Trophoblast cell (in vitro differentiated cells and primary cell): ENCODE data around the gene FRMD5.
A peak's percentile ranks its signal among the peaks of the same experiment; 100 is the strongest.

Experiments used
- DNase-seq, 2 donors: peaks; one replicate each; pipeline ENCODE4 v3.0.0-alpha.2; 2016
- H2AFZ ChIP-seq: 2 replicates; pipeline ENCODE4 v1.6.1; 2013; ENCODE audit warnings: low read length, moderate library complexity, mild to moderate bottlenecking; ENCODE audit not compliant: insufficient read depth, poor library complexity
- H2AK5ac ChIP-seq: 2 replicates; pipeline ENCODE4 v1.6.1; 2013; ENCODE audit warnings: mild to moderate bottlenecking, low read length
- H2BK120ac ChIP-seq: 2 replicates; pipeline ENCODE4 v1.6.1; 2013; ENCODE audit warnings: low read length, mild to moderate bottlenecking, moderate library complexity; ENCODE audit not compliant: insufficient read depth, poor library complexity
- H2BK12ac ChIP-seq: 2 replicates; pipeline ENCODE4 v1.6.1; 2013; ENCODE audit warnings: mild to moderate bottlenecking, low read length, moderate library complexity
- H2BK5ac ChIP-seq: 2 replicates; pipeline ENCODE4 v1.6.1; 2013; ENCODE audit warnings: low read length, low read depth, moderate library complexity, mild to moderate bottlenecking; ENCODE audit not compliant: poor library complexity
- H3K14ac ChIP-seq: 2 replicates; pipeline ENCODE4 v1.6.1; 2013; ENCODE audit warnings: mild to moderate bottlenecking, low read length
- H3K18ac ChIP-seq: 2 replicates; pipeline ENCODE4 v1.6.1; 2013; ENCODE audit warnings: mild to moderate bottlenecking, low read length
- H3K23ac ChIP-seq: 2 replicates; pipeline ENCODE4 v1.6.1; 2013; ENCODE audit warnings: low read length
- H3K27ac ChIP-seq: 2 replicates; pipeline ENCODE4 v1.5.1; 2013; ENCODE audit warnings: low read depth, mild to moderate bottlenecking, inconsistent platforms, low read length, moderate library complexity
- H3K27me3 ChIP-seq: 2 replicates; pipeline ENCODE4 v1.6.1; 2013; ENCODE audit warnings: inconsistent platforms, mild to moderate bottlenecking, low read length, moderate library complexity; ENCODE audit not compliant: insufficient read depth
- H3K36me3 ChIP-seq, 2 experiments: 1 replicate in 1 of 2; 2 replicates in 1 of 2; pipeline ENCODE4 v1.6.1; 2013; ENCODE audit warnings: low read length in 2 of 2, mild to moderate bottlenecking in 2 of 2, moderate library complexity in 1 of 2; ENCODE audit not compliant: insufficient read depth in 2 of 2, control insufficient read depth in 1 of 2
- H3K4ac ChIP-seq: 2 replicates; pipeline ENCODE4 v1.6.1; 2013; ENCODE audit warnings: low read depth, mild to moderate bottlenecking, low read length, moderate library complexity
- H3K4me1 ChIP-seq, 2 experiments: 1 replicate in 1 of 2; 2 replicates in 1 of 2; pipeline ENCODE4 v1.6.1; 2013; ENCODE audit warnings: low read length in 2 of 2, mild to moderate bottlenecking in 2 of 2, moderate library complexity in 1 of 2; ENCODE audit not compliant: insufficient read depth in 2 of 2, control insufficient read depth in 1 of 2
- H3K4me2 ChIP-seq: 2 replicates; pipeline ENCODE4 v1.6.1; 2013; ENCODE audit warnings: inconsistent platforms, mild to moderate bottlenecking, low read length, moderate library complexity
- H3K4me3 ChIP-seq: 2 replicates; pipeline ENCODE4 v1.5.1; 2013; ENCODE audit warnings: mild to moderate bottlenecking, low read depth, low read length, inconsistent platforms
- H3K79me1 ChIP-seq: one replicate; pipeline ENCODE4 v1.6.1; 2013; ENCODE audit warnings: low read length
- H3K79me2 ChIP-seq: 2 replicates; pipeline ENCODE4 v1.6.1; 2013; ENCODE audit warnings: low read length, mild to moderate bottlenecking; ENCODE audit not compliant: control insufficient read depth, insufficient read depth, poor library complexity
- H3K9ac ChIP-seq: 2 replicates; pipeline ENCODE4 v1.6.1; 2013; ENCODE audit warnings: mild to moderate bottlenecking, low read length
- H3K9me3 ChIP-seq: 2 replicates; pipeline ENCODE4 v1.6.1; 2013; ENCODE audit warnings: low read depth, mild to moderate bottlenecking, control low read depth, inconsistent platforms, low read length; ENCODE audit not compliant: insufficient read depth
- H4K12ac ChIP-seq: 2 replicates; pipeline ENCODE4 v1.6.1; 2013; ENCODE audit warnings: low read depth, mild to moderate bottlenecking, low read length, moderate library complexity
- H4K8ac ChIP-seq: 2 replicates; pipeline ENCODE4 v1.6.1; 2013; ENCODE audit warnings: low read depth, mild to moderate bottlenecking, low read length, moderate library complexity
- H4K91ac ChIP-seq: one replicate; pipeline ENCODE4 v1.6.1; 2013; ENCODE audit warnings: low read depth, mild to moderate bottlenecking, low read length, moderate library complexity
- WGBS: extraction: QIAGEN DNeasy Blood & Tissue Kit; methylation state at CpG from one replicate; pipeline ENCODE4 v1.1.7; 2013; ENCODE audit warnings: missing lambda C conversion rate; ENCODE audit not compliant: insufficient read length, insufficient coverage; ENCODE audit errors: extremely low coverage; 5-methylcytosine and 5-hydroxymethylcytosine counted together

The FRMD5 gene

GRCh38 chr15:43886558-43886957 lies 308.5 kb downstream of the FRMD5 start:
- H3K9ac ChIP-seq: no peak overlapping the region
- no peak overlapping the region for H4K91ac ChIP-seq
- no peak overlapping the region for H2BK5ac ChIP-seq
- no peak overlapping the region for H3K23ac ChIP-seq
- H3K14ac ChIP-seq: no peak overlapping the region
- H3K4me1 ChIP-seq: no peaks in the 10 kb centered on the region
- H2BK12ac ChIP-seq: no peak overlapping the region
- no peaks in the 10 kb centered on the region for H3K9me3 ChIP-seq
- no peak overlapping the region for H2AK5ac ChIP-seq
- H3K27me3 ChIP-seq: no peaks in the 10 kb centered on the region
- no peak overlapping the region for H2BK120ac ChIP-seq
- no peak overlapping the region for H3K4ac ChIP-seq
- no peak for DNase-seq
- H4K12ac ChIP-seq: no peak overlapping the region
- H4K8ac ChIP-seq: no peak overlapping the region
- WGBS: no CpG with 5 or more reads among the region's 4 CpGs
- H3K27ac ChIP-seq: no peak overlapping the region
- no peaks in the 10 kb centered on the region for H3K36me3 ChIP-seq
- no peaks in the 10 kb centered on the region for H3K79me1 ChIP-seq
- no peak overlapping the region for H3K4me3 ChIP-seq
- no peaks in the 10 kb centered on the region for H3K79me2 ChIP-seq
- H3K4me2 ChIP-seq: no peak overlapping the region
- H3K18ac ChIP-seq: no peak overlapping the region
- H2AFZ ChIP-seq: no peak overlapping the region

GRCh38 chr15:43883571-43883970 lies 311.5 kb downstream of the FRMD5 start:
- no peak overlapping the region for H2BK5ac ChIP-seq
- H3K4ac ChIP-seq: no peak overlapping the region
- no peak overlapping the region for H3K18ac ChIP-seq
- H3K79me1 ChIP-seq: no peaks in the 10 kb centered on the region
- H3K27ac ChIP-seq: no peak overlapping the region
- H4K12ac ChIP-seq: no peak overlapping the region
- no peak overlapping the region for H2BK120ac ChIP-seq
- no peak overlapping the region for H2BK12ac ChIP-seq
- no peaks in the 10 kb centered on the region for H3K79me2 ChIP-seq
- no peaks in the 10 kb centered on the region for H3K4me1 ChIP-seq
- H3K9ac ChIP-seq: no peak overlapping the region
- WGBS: no CpG with 5 or more reads among the region's 3 CpGs
- no peak overlapping the region for H2AFZ ChIP-seq
- no peak overlapping the region for H3K23ac ChIP-seq
- peaks cover under 1 to 2% of the 10 kb centered on the region in 2 experiments for H3K36me3 ChIP-seq
- no peak overlapping the region for H3K4me3 ChIP-seq
- no peaks in the 10 kb centered on the region for H3K27me3 ChIP-seq
- no peak for DNase-seq
- H2AK5ac ChIP-seq: no peak overlapping the region
- no peak overlapping the region for H3K14ac ChIP-seq
- H4K91ac ChIP-seq: no peak overlapping the region
- no peak overlapping the region for H3K4me2 ChIP-seq
- no peak overlapping the region for H4K8ac ChIP-seq
- no peaks in the 10 kb centered on the region for H3K9me3 ChIP-seq

- Histone ChIP-seq H3K14ac (no peak overlapping the region), H3K79me2 (no peaks in the 10 kb centered on the region), H2AFZ (no peak overlapping the region), H4K12ac (no peak overlapping the region), H3K36me3 (peaks cover 2 to 5% of the 10 kb centered on the region in 2 experiments), H2BK12ac (no peak overlapping the region), H3K79me1 (no peaks in the 10 kb centered on the region), H4K8ac (no peak overlapping the region), H3K4me3 (no peak overlapping the region), H2BK120ac (no peak overlapping the region), H3K23ac (no peak overlapping the region), H2AK5ac (no peak overlapping the region), H3K4me1 (no peaks in the 10 kb centered on the region), H3K9ac (no peak overlapping the region), H4K91ac (no peak overlapping the region), H3K18ac (no peak overlapping the region), H2BK5ac (no peak overlapping the region), H3K27me3 (no peaks in the 10 kb centered on the region), H3K4ac (no peak overlapping the region), H3K4me2 (no peak overlapping the region), H3K9me3 (no peaks in the 10 kb centered on the region), H3K27ac (no peak overlapping the region)
- no CpG with 5 or more reads among the region's 7 CpGs for WGBS
- peak in 1 of 2 donors; percentile 21 for DNase-seq
These were observed 313.1 kb downstream of the FRMD5 start for GRCh38 chr15:43881944-43882343.

- H3K27ac ChIP-seq: no peak overlapping the region
- no peak overlapping the region for H3K18ac ChIP-seq
- no peak overlapping the region for H3K23ac ChIP-seq
- no peaks in the 10 kb centered on the region for H3K79me1 ChIP-seq
- H4K12ac ChIP-seq: no peak overlapping the region
- no peaks in the 10 kb centered on the region for H3K9me3 ChIP-seq
- peaks cover 2 to 5% of the 10 kb centered on the region in 2 experiments for H3K36me3 ChIP-seq
- no CpG with 5 or more reads among the region's 4 CpGs for WGBS
- H3K4ac ChIP-seq: no peak overlapping the region
- no peak for DNase-seq
- no peak overlapping the region for H3K4me2 ChIP-seq
- H3K4me3 ChIP-seq: no peak overlapping the region
- no peaks in the 10 kb centered on the region for H3K4me1 ChIP-seq
- no peaks in the 10 kb centered on the region for H3K79me2 ChIP-seq
- no peak overlapping the region for H3K9ac ChIP-seq
- H2AFZ ChIP-seq: no peak overlapping the region
- H2BK5ac ChIP-seq: no peak overlapping the region
- no peak overlapping the region for H2BK12ac ChIP-seq
- no peak overlapping the region for H4K8ac ChIP-seq
- H3K14ac ChIP-seq: no peak overlapping the region
- no peak overlapping the region for H2AK5ac ChIP-seq
- no peak overlapping the region for H2BK120ac ChIP-seq
- no peak overlapping the region for H4K91ac ChIP-seq
- no peaks in the 10 kb centered on the region for H3K27me3 ChIP-seq
These were observed 313.8 kb downstream of the FRMD5 start for GRCh38 chr15:43881245-43881644.
